Coronary artery (tissue), 2 donors: ENCODE results near the gene NXF1.

Source experiments
- DNase-seq: peaks from one replicate; pipeline ENCODE4 v3.0.0-alpha.2; 2017; ENCODE audit warnings: low spot score
- H3K27ac ChIP-seq, 2 donors: fragments of 200-600 bp; sonication (generic); one replicate each; pipeline ENCODE4 v1.5.1; 2016 to 2019
- H3K4me3 ChIP-seq: fragments of 200-600 bp; sonication (generic); 2 replicates; pipeline ENCODE4 v1.5.1; 2016; ENCODE audit warnings: mild to moderate bottlenecking, moderate library complexity
- TF ChIP-seq, protein P1 (sequence below): fragments of 200-600 bp; sonication (generic); IDR thresholded peaks from one replicate; pipeline ENCODE4 v1.5.1; 2019; ENCODE audit warnings: antibody characterized with exemption

NXF1 gene

DNA sequence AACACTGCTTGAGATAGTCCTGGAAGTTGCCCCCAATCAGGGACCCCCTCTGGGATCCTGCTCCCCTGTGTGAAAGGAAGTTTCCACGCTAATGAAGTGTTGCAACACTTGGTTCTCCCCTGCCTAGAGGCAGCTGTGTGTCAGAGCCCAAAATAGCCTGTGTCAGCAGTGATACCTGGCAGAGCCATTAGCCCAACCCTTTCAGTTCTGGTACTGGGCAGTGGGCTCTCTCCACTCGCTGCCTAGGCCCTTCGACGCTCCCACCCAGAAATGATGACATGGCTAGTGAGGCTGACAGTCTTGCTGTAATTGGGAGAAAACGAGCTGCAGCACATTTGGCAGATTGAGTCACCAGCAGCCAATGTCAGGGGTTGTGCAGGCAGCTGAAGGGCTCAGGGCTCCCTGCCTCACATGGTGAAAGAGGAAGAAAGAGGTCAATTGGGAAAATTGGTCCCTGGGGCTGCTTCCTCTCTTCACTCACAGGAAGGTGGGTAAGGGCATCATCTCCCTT lies 1.4 kb upstream of the NXF1 start:
- TF ChIP-seq, protein P1, sequence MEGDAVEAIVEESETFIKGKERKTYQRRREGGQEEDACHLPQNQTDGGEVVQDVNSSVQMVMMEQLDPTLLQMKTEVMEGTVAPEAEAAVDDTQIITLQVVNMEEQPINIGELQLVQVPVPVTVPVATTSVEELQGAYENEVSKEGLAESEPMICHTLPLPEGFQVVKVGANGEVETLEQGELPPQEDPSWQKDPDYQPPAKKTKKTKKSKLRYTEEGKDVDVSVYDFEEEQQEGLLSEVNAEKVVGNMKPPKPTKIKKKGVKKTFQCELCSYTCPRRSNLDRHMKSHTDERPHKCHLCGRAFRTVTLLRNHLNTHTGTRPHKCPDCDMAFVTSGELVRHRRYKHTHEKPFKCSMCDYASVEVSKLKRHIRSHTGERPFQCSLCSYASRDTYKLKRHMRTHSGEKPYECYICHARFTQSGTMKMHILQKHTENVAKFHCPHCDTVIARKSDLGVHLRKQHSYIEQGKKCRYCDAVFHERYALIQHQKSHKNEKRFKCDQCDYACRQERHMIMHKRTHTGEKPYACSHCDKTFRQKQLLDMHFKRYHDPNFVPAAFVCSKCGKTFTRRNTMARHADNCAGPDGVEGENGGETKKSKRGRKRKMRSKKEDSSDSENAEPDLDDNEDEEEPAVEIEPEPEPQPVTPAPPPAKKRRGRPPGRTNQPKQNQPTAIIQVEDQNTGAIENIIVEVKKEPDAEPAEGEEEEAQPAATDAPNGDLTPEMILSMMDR: no peak
- no peak overlapping the region for H3K4me3 ChIP-seq
- no peak for DNase-seq

DNA sequence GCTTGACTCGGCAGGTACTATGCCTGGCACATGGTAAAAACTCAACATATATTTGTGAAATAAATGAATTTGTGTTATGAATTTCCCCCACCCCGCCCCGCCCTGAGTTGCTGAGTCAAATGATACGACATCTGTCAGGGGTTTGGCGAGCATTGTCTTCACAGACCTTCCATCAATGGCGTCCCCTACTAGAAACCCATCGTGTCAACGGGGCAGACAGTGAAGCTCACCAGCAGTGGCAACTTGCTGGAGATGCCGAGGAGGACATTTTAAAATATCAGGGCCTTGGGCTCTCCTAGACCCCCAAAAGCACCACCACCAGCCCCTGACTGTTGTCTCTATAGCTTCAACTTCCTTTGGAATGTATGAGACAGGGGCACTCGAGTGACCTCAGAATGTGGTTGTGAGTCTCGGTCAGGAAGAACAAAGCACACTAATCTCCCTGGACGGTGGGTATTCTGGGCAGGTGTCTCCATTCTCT lies 761 bp upstream of the NXF1 start:
- Histone ChIP-seq H3K27ac (peak overlapping the region; percentile 85 to 95), H3K4me3 (peak overlapping the region; percentile 88)
- DNase-seq: no peak
- TF ChIP-seq, protein P1: no peak

More for the DNA sequence above, 1.4 kb upstream of the NXF1 start:
- peak overlapping the region; percentile 85 to 95 for H3K27ac ChIP-seq

DNA sequence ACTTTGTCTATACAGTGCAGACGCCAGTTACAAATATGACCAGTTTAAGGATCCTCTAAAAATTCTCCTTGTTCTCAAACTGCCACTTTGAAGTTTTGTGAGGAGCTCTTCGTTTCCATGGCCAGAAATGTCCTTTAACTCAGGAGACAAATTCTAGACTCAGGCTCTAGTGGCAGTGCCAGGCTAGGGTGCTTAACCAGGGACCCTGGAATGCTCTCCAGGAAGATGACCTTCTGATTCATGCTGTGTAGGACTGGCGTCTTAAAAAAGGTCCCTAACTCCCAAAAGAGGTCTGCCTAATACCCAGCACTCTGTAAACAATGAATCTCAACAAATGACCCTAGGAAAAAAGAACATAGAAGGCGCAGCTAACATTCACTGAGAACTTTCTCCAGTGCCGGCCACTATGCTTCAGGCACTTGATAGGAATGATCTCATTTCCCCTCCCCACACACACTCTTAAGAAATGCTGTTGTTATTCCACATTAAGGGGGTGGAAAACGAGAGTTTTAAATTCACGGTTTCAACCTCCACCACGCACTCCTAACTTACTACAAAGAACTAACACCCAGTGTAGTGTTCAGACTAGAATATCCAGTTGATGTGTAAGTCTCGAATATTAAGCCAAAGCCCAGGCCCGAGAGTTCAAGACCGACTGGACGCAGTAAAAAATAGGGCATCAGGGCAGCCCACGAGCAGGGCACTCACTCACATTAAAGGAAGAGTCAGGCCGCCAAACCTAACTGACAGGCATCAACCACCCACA lies 747 bp downstream of the NXF1 start:
- DNase-seq: no peak
- Histone ChIP-seq H3K4me3 (peak overlapping the region; percentile 88), H3K27ac (peak overlapping the region; percentile 85 to 95)
- TF ChIP-seq, protein P1: no peak

DNA sequence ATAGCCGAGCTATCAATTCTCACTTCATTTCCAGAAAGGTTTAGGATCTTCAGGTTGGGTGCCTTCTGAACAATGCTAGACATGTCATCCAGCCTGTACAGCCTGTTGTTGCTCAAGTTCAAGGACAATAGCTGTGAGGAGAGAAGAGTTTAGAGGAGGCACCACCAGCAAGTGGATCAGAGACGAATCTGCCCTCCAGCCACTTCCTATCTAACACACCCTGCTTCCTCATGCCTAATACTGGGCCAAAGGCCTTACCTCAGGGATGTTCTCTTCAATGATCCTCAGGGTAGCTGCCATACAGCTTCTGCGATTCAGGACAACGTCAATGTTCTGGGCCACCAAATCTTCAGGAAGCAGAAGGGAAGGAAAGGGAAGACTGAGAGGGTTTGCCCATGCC lies 4.2 kb downstream of the NXF1 start:
- Histone ChIP-seq H3K4me3 (no peak overlapping the region), H3K27ac (no peak overlapping the region)
- DNase-seq: no peak
- TF ChIP-seq, protein P1: no peak

DNA sequence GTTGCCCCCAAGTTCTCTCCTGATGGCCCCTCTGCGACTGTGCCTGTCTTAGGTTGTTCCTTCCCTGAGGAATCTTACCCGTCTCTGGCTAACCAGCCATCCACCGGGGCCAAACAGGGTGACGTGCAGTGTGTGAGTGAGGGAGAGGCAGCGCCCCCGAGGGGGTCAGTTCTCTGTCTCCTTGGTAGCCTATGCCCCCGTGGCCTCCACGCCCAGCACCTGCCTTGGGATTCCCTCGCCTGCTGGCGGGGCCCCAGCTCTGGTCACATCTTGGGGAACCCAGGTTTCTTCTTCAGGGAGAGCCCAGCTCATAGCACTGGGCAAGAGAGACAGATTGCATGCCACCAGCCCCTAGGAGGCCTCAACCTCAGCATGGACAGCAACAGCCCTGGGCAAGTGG lies 5.8 kb downstream of the NXF1 start:
- Histone ChIP-seq H3K27ac (no peak overlapping the region), H3K4me3 (no peak overlapping the region)
- DNase-seq: no peak
- TF ChIP-seq, protein P1: no peak

DNA sequence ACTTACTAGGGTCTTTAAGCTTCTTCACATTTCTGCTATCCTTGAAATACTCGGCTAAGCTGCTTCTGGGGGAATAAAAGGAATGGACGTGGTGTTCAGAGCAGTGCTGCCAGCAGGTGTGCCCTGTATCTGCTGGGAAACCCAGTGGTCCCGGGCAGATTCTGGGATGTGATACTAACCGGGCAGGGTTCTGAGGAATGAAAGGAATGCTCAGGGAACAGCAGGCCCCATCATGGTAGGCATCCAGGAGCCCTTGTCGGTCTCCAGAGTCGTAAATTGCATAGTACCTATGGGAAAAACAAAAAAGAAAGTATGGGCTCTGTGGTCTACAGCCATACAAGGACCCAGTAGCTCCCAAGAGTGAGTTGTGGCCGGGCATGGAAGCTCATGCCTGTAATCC lies 9.0 kb downstream of the NXF1 start:
- TF ChIP-seq, protein P1: no peak
- no peak overlapping the region for H3K27ac ChIP-seq
- H3K4me3 ChIP-seq: no peak overlapping the region
- no peak for DNase-seq

DNA sequence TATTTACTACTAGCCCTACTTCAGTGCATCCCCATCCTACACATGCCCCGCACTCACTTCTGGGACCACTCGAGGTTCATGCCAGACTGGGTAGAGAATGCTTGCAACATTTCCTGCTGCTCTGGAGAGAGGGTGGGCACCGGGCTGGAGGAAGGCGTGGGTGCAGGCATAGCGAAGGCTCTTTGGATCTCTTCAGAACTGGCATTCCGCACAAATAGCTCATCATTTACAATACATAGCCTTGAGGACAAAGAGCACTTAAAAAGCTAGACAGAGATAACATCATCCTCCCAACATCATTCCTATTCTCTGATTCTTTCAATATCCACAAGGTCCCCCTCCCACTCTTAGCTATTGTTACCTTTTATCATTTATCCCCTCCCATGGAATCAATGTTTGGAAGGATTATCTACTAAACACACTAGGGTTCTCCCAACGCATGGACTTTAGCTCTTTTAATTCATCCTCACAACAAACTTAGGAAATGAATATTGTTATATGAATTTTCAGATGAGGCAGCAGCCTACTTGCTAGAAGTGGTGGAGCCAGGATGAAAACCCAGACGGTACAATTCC lies 11.0 kb downstream of the NXF1 start:
- DNase-seq: no peak
- Histone ChIP-seq H3K27ac (no peak overlapping the region), H3K4me3 (no peak overlapping the region)
- TF ChIP-seq, protein P1: no peak
